BLaER1 treated with 17β-estradiol and CSF1 and Interleukin-3, amounts not matched to agents 10 nM and 100 nM (cell line): Measurements from ENCODE around the gene ZBTB16.

Experiments
- H3K27ac ChIP-seq, 11 experiments: shearing (Covaris generic); formaldehyde crosslinking; 2 replicates each; pipeline ENCODE4 v1.8.1; 2022
- H3K27me3 ChIP-seq, 11 experiments: shearing (Covaris generic); formaldehyde crosslinking; 2 replicates each; pipeline ENCODE4 v1.8.1; 2022
- H3K36me3 ChIP-seq, 11 experiments: shearing (Covaris generic); formaldehyde crosslinking; 2 replicates each; pipeline ENCODE4 v1.8.1; 2022
- H3K4me1 ChIP-seq, 10 experiments: shearing (Covaris generic); formaldehyde crosslinking; 2 replicates each; pipeline ENCODE4 v1.8.1; 2022
- H3K4me2 ChIP-seq, 11 experiments: shearing (Covaris generic); formaldehyde crosslinking; 2 replicates each; pipeline ENCODE4 v1.8.1; 2022
- H3K4me3 ChIP-seq, 10 experiments: shearing (Covaris generic); formaldehyde crosslinking; 2 replicates each; pipeline ENCODE4 v1.8.1; 2022
- H3K9ac ChIP-seq, 11 experiments: shearing (Covaris generic); formaldehyde crosslinking; 2 replicates each; pipeline ENCODE4 v1.8.1; 2022
- H3K9me3 ChIP-seq, 11 experiments: shearing (Covaris generic); formaldehyde crosslinking; replicated peaks in 1 of 11; 2 replicates each; pipeline ENCODE4 v1.8.1; 2022
- H4K20me1 ChIP-seq, 11 experiments: shearing (Covaris generic); formaldehyde crosslinking; 2 replicates each; pipeline ENCODE4 v1.8.1; 2022
- Cebpa-rat ChIP-seq, 11 experiments: shearing (Covaris generic); IDR thresholded peaks; 2 replicates each; pipeline ENCODE4 v1.8.1; 2022

The ZBTB16 gene

DNA sequence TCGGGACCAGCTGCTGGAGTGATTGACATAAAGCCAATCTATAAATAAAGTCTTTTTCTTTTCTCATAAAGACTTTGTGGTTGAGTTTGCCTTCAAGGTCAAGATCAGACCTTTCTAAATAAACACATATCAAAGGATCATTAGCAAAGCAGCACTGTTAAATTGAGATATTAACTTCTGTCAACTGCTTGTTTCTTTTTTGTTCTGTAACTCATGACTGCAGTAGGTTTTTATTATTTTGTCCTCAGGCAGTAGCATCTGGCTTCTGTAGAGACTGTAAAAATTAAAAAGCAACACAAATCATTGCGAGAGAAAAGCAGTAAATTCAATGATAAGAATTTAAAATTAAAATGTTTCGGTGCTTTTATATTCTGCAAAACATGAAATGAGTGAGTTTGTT lies 159.0 kb downstream of the ZBTB16 start:
- Histone ChIP-seq H3K4me1 (peaks cover 11 to 40% (median 31%) of the 10 kb centered on the region in 10 experiments; a peak in 18 of 20 replicates), H3K4me3 (no peak overlapping the region), H3K27ac (no peak overlapping the region), H3K36me3 (no peaks in the 10 kb centered on the region), H3K4me2 (peak overlapping the region in 8 of 11 experiments; percentile 59 to 84 (median 68); a peak in 11 of 22 replicates), H3K27me3 (no peaks in the 10 kb centered on the region), H4K20me1 (peaks cover 0 to 6% (median 0%) of the 10 kb centered on the region in 11 experiments; a peak in 2 of 22 replicates), H3K9me3 (no peaks in the 10 kb centered on the region), H3K9ac (no peak overlapping the region)
- no peak for TF ChIP-seq Cebpa-rat (IDR thresholded peaks at IDR 0.05)

DNA sequence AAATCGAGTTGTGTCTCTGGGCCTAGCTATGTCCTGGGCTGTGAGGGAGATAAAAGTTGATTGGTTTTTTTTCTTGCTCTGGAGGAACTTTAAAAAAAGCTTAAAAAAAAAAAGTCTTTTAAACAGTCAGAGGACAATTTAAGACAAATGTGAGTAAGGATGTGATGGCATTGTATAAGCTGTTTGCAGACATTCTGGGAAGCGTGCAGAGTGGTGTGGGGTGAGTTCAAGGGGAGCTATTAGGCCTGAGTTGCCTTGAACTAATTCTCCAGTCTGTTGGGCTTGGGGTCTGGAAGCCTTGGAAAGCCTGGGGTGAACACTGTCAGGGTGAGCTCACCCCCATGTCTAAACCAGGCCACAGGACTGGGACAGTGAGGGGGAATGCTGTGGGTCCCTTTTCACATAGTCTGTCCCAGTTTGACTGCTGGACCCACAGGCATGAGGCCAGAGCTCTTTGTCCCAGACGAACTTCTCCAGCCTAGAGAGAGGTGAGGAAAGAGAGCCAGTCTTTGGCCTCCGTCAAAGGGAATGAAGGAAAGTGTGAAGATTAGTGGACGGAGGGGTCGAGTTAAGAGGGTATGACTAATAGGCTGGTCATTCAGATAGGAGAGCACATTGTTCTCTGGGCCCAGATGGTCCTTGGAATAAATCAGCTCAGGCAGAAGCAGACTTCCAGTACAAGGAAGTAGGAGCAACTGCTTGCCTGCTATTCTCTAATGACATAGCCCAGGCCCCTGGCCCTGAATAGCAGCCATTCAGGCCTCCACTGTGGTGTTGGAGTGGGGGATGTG lies 160.2 kb downstream of the ZBTB16 start:
- TF ChIP-seq Cebpa-rat (IDR thresholded peaks at IDR 0.05), result no peak
- Histone ChIP-seq H3K4me1 (peaks cover 11 to 40% (median 31%) of the 10 kb centered on the region in 10 experiments; a peak in 18 of 20 replicates), H3K27me3 (no peaks in the 10 kb centered on the region), H3K27ac (no peak overlapping the region), H3K9me3 (no peaks in the 10 kb centered on the region), H3K36me3 (no peaks in the 10 kb centered on the region), H4K20me1 (peaks cover 0 to 6% (median 0%) of the 10 kb centered on the region in 11 experiments; a peak in 2 of 22 replicates), H3K4me3 (no peak overlapping the region), H3K9ac (no peak overlapping the region), H3K4me2 (no peak overlapping the region)

DNA sequence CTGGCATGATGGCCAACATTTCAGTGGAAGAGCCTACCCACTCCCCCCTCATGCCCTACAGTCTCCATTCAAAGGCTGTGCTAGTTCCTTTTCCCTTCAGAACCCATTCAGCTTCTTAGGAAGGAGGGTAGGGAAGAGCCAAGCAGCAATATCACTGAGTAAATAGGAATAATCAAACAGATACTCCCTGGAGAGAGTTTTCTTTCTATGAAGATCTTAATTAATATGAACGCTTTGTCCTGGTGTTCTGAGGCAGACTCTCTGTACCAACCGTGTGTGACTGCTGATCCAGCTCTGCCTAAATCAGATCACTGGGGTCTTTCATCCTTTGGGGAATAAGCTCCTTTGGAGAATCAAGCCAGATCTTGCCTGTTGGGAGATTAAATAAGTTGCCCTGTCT lies 161.5 kb downstream of the ZBTB16 start:
- no peaks in the 10 kb centered on the region for H3K27me3 ChIP-seq
- H3K9me3 ChIP-seq, result no peaks in the 10 kb centered on the region
- H3K27ac ChIP-seq, result no peak overlapping the region
- H3K4me3 ChIP-seq, result no peak overlapping the region
- H4K20me1 ChIP-seq, result peaks cover 0 to 5% (median 0%) of the 10 kb centered on the region in 11 experiments; a peak in 2 of 22 replicates
- H3K9ac ChIP-seq, result no peak overlapping the region
- no peak overlapping the region for H3K4me2 ChIP-seq
- H3K4me1 ChIP-seq, result peaks cover 11 to 33% (median 26%) of the 10 kb centered on the region in 10 experiments; a peak in 18 of 20 replicates
- no peak for TF ChIP-seq Cebpa-rat (IDR thresholded peaks at IDR 0.05)
- no peaks in the 10 kb centered on the region for H3K36me3 ChIP-seq

DNA sequence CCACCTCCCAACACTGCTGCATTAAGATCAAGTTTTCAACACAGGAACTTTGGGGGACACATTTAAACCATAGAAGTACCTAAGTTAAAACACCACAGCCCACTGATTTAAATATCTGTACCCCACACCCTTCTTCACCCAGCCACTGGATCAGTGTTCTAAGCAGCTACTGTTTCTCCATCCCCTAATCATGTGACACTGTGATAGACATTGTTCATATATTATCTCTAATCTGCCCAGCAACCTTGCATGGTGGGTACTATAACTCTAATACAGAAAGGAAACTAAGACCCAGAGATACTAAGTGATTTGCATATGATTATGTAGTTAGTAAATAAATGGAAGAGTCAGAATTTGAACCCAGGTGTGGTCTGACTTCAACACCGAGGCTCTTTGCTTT lies 166.2 kb downstream of the ZBTB16 start:
- no peaks in the 10 kb centered on the region for H3K27me3 ChIP-seq
- no peaks in the 10 kb centered on the region for H3K9me3 ChIP-seq
- no peak for TF ChIP-seq Cebpa-rat (IDR thresholded peaks at IDR 0.05)
- peaks cover 0 to 13% (median 9%) of the 10 kb centered on the region in 10 experiments; a peak in 10 of 20 replicates for H3K4me1 ChIP-seq
- no peak overlapping the region for H3K27ac ChIP-seq
- H3K9ac ChIP-seq, result no peak overlapping the region
- no peaks in the 10 kb centered on the region for H3K36me3 ChIP-seq
- H4K20me1 ChIP-seq, result no peaks in the 10 kb centered on the region; a peak in 1 of 22 replicates
- no peak overlapping the region for H3K4me3 ChIP-seq
- H3K4me2 ChIP-seq, result no peak overlapping the region

DNA sequence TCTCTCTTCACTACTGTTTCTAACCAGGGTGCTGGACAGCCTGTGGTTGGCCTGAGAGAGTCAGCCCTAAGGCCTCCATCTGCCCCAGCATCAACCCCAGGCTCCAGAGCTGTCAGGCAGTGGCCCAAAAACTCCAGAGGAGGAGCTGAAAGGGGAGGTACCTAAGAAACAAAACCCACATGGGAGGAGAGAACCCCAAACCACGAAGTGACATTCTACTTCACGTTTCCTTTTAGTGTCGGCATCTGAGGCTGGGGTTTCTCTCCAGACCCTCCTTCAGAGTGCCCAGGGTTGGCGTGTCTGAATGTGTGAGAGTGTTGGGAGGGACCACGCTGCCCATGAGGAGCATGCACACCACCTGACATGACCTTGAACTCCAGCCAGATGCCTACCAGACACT lies 166.8 kb downstream of the ZBTB16 start:
- Histone ChIP-seq H3K9ac (no peak overlapping the region), H3K9me3 (no peaks in the 10 kb centered on the region), H3K4me1 (peaks cover 0 to 13% (median 9%) of the 10 kb centered on the region in 10 experiments; a peak in 10 of 20 replicates), H3K27ac (no peak overlapping the region), H3K27me3 (no peaks in the 10 kb centered on the region), H3K4me2 (no peak overlapping the region), H4K20me1 (no peaks in the 10 kb centered on the region; a peak in 1 of 22 replicates), H3K4me3 (no peak overlapping the region), H3K36me3 (no peaks in the 10 kb centered on the region)
- TF ChIP-seq Cebpa-rat (IDR thresholded peaks at IDR 0.05), result no peak

DNA sequence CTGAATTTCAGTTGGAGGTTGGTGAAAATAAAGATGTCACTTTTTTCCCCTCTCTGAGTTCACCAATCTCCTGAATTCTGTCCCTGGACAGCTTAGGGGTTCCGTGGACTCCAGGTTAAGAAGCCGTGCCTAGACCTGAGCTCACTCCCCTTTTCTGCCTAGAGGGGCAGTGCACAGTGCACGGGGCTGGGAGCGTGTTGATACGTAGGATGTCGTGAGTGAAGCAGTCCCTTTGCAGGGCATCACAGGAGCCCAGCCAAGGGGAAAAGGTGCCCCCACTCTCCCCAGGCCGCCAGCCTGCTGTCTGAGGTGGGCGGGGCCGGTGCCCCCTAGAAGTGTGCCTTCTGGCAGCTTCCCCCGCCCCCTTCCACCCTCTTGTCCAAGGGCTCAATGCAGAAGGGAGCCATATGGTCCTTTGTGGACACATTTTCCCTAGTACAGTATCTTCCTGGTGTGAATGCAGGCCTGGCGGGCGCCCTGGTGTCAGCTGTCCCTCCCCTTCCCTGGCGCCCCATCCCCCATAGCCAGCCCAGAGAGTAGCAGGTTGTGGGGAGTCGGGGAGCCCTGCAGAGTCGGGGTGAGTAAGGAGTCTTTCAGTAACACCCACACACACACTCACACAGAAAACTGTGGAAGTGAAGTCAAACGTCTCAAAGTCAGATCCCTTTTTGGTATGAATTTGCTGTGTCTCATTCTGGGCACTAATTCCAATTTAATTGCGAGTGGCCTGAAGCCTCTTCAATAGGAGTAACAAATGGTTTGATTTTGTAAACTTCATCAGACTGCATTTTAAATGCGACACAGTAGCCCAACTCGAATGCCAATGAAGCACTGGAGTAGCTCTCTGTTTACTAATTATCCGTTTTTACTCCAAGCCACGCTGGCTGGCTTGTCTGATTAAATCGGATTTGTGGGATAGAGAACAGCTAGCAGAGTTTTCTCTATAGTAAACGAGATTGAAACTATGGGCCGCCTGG lies 169.2 kb downstream of the ZBTB16 start:
- peak overlapping the region in 7 of 11 experiments; percentile 22 to 41 (median 40); a peak in 10 of 22 replicates for H3K4me2 ChIP-seq
- H3K27me3 ChIP-seq, result no peaks in the 10 kb centered on the region
- no peak for TF ChIP-seq Cebpa-rat (IDR thresholded peaks at IDR 0.05)
- H3K36me3 ChIP-seq, result no peaks in the 10 kb centered on the region
- H3K27ac ChIP-seq, result no peak overlapping the region
- H3K9me3 ChIP-seq, result no peaks in the 10 kb centered on the region
- no peak overlapping the region for H3K9ac ChIP-seq
- no peak overlapping the region for H3K4me3 ChIP-seq
- H4K20me1 ChIP-seq, result no peaks in the 10 kb centered on the region; a peak in 1 of 22 replicates
- H3K4me1 ChIP-seq, result peaks cover 0 to 21% (median 18%) of the 10 kb centered on the region in 10 experiments; a peak in 13 of 20 replicates

DNA sequence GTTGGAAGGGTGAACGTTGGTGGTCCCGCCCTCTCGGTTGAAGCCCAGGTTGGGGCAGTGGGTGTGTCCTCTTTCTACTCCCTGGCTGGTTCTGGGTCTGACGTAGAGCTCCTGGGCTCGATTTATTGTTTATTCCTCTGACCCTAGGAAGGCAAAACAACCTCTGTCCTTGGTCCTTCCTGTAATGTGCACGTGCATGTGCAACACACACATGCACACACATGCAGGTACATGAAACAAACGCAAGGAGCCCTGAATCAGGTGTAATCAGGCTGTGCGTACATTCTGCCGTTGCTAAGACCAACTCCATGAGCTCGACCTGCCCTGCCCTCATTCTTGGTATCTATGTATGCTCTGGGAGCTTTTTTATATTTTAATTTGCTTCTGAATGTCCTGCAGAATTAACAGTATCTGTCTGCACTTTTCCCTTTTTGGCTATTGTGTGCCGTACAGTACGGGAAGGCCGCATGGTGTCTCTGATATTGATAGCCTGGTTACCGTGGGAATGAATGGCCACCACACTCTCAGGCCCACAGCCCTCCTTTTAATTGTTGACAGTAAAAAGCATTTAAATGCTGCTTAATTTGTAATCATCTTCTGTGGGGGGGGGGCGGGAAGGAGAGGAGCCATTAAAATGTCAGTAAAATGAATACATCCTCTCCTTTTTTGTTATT lies 170.7 kb downstream of the ZBTB16 start:
- Histone ChIP-seq H3K4me2 (no peak overlapping the region), H3K27me3 (no peaks in the 10 kb centered on the region), H3K36me3 (no peaks in the 10 kb centered on the region), H3K4me3 (no peak overlapping the region), H3K9ac (no peak overlapping the region), H3K27ac (no peak overlapping the region), H3K4me1 (peaks cover 0 to 27% (median 21%) of the 10 kb centered on the region in 10 experiments; a peak in 13 of 20 replicates), H3K9me3 (no peaks in the 10 kb centered on the region), H4K20me1 (no peaks in the 10 kb centered on the region; a peak in 1 of 22 replicates)
- TF ChIP-seq Cebpa-rat (IDR thresholded peaks at IDR 0.05), result no peak

DNA sequence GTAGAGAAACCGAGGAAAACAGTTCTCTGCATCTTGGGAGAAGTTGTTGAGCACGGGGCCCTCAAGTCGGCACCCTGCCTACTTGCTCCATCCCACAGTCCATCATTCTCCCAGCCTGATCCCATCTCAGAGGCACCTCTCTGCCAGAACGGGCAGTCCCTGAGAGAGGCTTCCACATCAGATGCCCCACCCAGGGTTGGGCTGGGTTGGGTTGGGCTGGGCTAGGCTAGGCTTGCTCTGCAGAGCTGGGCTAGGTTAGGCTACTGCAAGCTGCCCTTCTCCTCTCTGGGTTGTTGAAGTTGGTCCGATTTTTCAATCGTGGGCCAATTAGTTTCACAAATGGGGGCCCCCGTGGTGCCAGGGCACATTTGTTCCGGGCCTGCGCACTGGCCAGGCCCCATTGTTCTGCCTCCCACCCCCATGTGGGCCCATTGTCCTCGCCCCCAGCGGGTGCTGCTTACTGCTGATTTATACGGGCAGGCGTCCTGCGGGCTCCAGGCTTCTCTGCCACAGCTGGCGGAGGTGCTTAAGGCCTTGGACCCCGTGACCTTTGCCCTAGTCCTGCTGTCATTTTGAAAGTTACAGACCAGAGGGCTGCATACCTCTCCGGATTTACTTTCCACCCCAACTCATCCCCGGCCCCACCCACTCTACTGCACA lies 173.0 kb downstream of the ZBTB16 start:
- Histone ChIP-seq H3K4me1 (peaks cover 0 to 26% (median 21%) of the 10 kb centered on the region in 10 experiments; a peak in 13 of 20 replicates), H3K4me2 (no peak overlapping the region), H3K27me3 (no peaks in the 10 kb centered on the region), H4K20me1 (no peaks in the 10 kb centered on the region; a peak in 1 of 22 replicates), H3K4me3 (no peak overlapping the region), H3K9me3 (no peaks in the 10 kb centered on the region), H3K27ac (no peak overlapping the region), H3K9ac (no peak overlapping the region), H3K36me3 (no peaks in the 10 kb centered on the region)
- no peak for TF ChIP-seq Cebpa-rat (IDR thresholded peaks at IDR 0.05)
